IMR-90 (cell line): ENCODE data around the gene GNG2. TPM values are rescaled to one million over a fixed set of nuclear protein-coding genes. Genes with fewer than 3 reads are reported as not detected.
A peak's percentile ranks its signal among the peaks of the same experiment; 100 is the strongest.

Source experiments
- ATAC-seq: fragments of 200-7000 bp; cut with Tn5 transposase; 2 replicates; pipeline ENCODE4 v1.9.1; 2020; ENCODE audit warnings: low read depth, mild to moderate bottlenecking, moderate library complexity
- BruUV-seq: library from RNA; stranded (reverse); fragments of 400-500 nt; replicated peaks from 2 replicates; lab custom pipeline; 2021; lab: Mats Ljungman, UMichigan
- CTCF ChIA-PET: fragments of 300-600 bp; formaldehyde crosslinking; extraction: SDS; loops from one replicate; lab custom pipeline; 2021; ENCODE audit warnings: antibody characterized with exemption; lab: Yijun Ruan, JAX
- POLR2A ChIA-PET: fragments of 300-600 bp; sonication (Branson Sonifier 250); formaldehyde crosslinking; loops from one replicate; lab custom pipeline; 2022; ENCODE audit warnings: antibody characterized with exemption; ENCODE audit not compliant: unreplicated experiment; lab: Charles Lee
- DNase-seq: peaks from one replicate; pipeline ENCODE4 v3.0.0; 2013
- H2AFZ ChIP-seq: replicated peaks from 2 replicates; pipeline ENCODE3; 2013; ENCODE audit warnings: low read length, mild to moderate bottlenecking; ENCODE audit not compliant: poor library complexity
- H2AK5ac ChIP-seq: 2 replicates; pipeline ENCODE4 v1.6.1; 2013; ENCODE audit warnings: low read depth, low read length, inconsistent platforms
- H2AK9ac ChIP-seq: replicated peaks from 2 replicates; pipeline ENCODE3; 2013; ENCODE audit warnings: mild to moderate bottlenecking, low read depth, low read length, moderate library complexity; ENCODE audit not compliant: poor library complexity
- H2BK120ac ChIP-seq: 2 replicates; pipeline ENCODE4 v1.6.1; 2013; ENCODE audit warnings: low read depth, low read length, inconsistent platforms
- H2BK15ac ChIP-seq: 3 replicates; pipeline ENCODE4 v1.6.1; 2013; ENCODE audit warnings: low read depth, low read length, inconsistent platforms
- H2BK20ac ChIP-seq: 2 replicates; pipeline ENCODE4 v1.6.1; 2013; ENCODE audit warnings: low read depth, mild to moderate bottlenecking, inconsistent platforms, low read length, moderate library complexity
- H2BK5ac ChIP-seq: 2 replicates; pipeline ENCODE4 v1.6.1; 2013; ENCODE audit warnings: mild to moderate bottlenecking, low read depth, low read length, inconsistent platforms; ENCODE audit not compliant: poor library complexity, severe bottlenecking
- H3K14ac ChIP-seq: replicated peaks from 2 replicates; pipeline ENCODE4 v1.6.1; 2013; ENCODE audit warnings: low read depth, low read length, inconsistent platforms
- H3K18ac ChIP-seq: 2 replicates; pipeline ENCODE4 v1.6.1; 2013; ENCODE audit warnings: low read depth, low read length, control low read depth
- H3K23ac ChIP-seq: 2 replicates; pipeline ENCODE4 v1.6.1; 2013; ENCODE audit warnings: low read depth, low read length, inconsistent platforms
- H3K27ac ChIP-seq: 2 replicates; pipeline ENCODE4 v1.5.1; 2013; ENCODE audit warnings: mild to moderate bottlenecking, control low read depth, low read length; ENCODE audit not compliant: insufficient read depth
- H3K27me3 ChIP-seq: 2 replicates; pipeline ENCODE4 v1.6.1; 2013; ENCODE audit warnings: low read length; ENCODE audit not compliant: control insufficient read depth, insufficient read depth
- H3K36me3 ChIP-seq: 2 replicates; pipeline ENCODE4 v1.6.1; 2013; ENCODE audit warnings: low read length, mixed read lengths; ENCODE audit not compliant: control insufficient read depth, insufficient read depth
- H3K4ac ChIP-seq: 2 replicates; pipeline ENCODE4 v1.6.1; 2013; ENCODE audit warnings: low read depth, low read length, inconsistent platforms
- H3K4me1 ChIP-seq: 2 replicates; pipeline ENCODE4 v1.6.1; 2013; ENCODE audit warnings: low read length, mixed read lengths; ENCODE audit not compliant: control insufficient read depth, insufficient read depth
- H3K4me2 ChIP-seq: 2 replicates; pipeline ENCODE4 v1.6.1; 2013; ENCODE audit warnings: low read depth, mild to moderate bottlenecking, control low read depth, low read length, moderate library complexity
- H3K4me3 ChIP-seq: 2 replicates; pipeline ENCODE4 v1.5.1; 2013; ENCODE audit warnings: low read depth, mild to moderate bottlenecking, control low read depth, low read length, moderate library complexity; ENCODE audit not compliant: insufficient read depth
- H3K56ac ChIP-seq: 2 replicates; pipeline ENCODE4 v1.6.1; 2013; ENCODE audit warnings: low read length, inconsistent platforms; ENCODE audit not compliant: insufficient read depth; ENCODE audit errors: extremely low read depth
- H3K79me1 ChIP-seq, 2 experiments: 2 replicates each; pipeline ENCODE4 v1.6.1; 2013; ENCODE audit warnings: low read length in 2 of 2, inconsistent platforms in 1 of 2, low read depth in 1 of 2
- H3K9ac ChIP-seq: 2 replicates; pipeline ENCODE4 v1.6.1; 2013; ENCODE audit warnings: low read depth, low read length, control low read depth
- H3K9me1 ChIP-seq: 2 replicates; pipeline ENCODE4 v1.6.1; 2013; ENCODE audit warnings: low read length, inconsistent platforms; ENCODE audit not compliant: insufficient read depth
- H3K9me3 ChIP-seq: 2 replicates; pipeline ENCODE4 v1.6.1; 2013; ENCODE audit warnings: low read length; ENCODE audit not compliant: control insufficient read depth, insufficient read depth
- H4K20me1 ChIP-seq: 2 replicates; pipeline ENCODE4 v1.6.1; 2013; ENCODE audit warnings: low read length, inconsistent platforms; ENCODE audit not compliant: insufficient read depth
- H4K5ac ChIP-seq: 2 replicates; pipeline ENCODE4 v1.6.1; 2013; ENCODE audit warnings: mild to moderate bottlenecking, low read depth, low read length, control low read depth
- H4K8ac ChIP-seq, 2 experiments: 2 replicates each; pipeline ENCODE4 v1.6.1; 2013; ENCODE audit warnings: low read depth in 2 of 2, low read length in 2 of 2, control low read depth in 1 of 2, inconsistent platforms in 1 of 2
- H4K91ac ChIP-seq: 2 replicates; pipeline ENCODE4 v1.6.1; 2013; ENCODE audit warnings: low read depth, low read length, inconsistent platforms; ENCODE audit not compliant: insufficient read depth
- BHLHE40 ChIP-seq: fragments of 150-350 bp; IDR thresholded peaks from 2 replicates; pipeline ENCODE4 v1.6.1; 2016; ENCODE audit warnings: mild to moderate bottlenecking, low read depth, low read length
- FOS ChIP-seq: fragments of 150-350 bp; IDR thresholded peaks from 2 replicates; pipeline ENCODE4 v1.6.1; 2016; ENCODE audit warnings: low read depth, low read length
- MAZ ChIP-seq: IDR thresholded peaks from 2 replicates; pipeline ENCODE4 v1.6.1; 2012; ENCODE audit warnings: low read depth, mild to moderate bottlenecking, low read length, improper control_type of control experiment, moderate library complexity, borderline replicate concordance
- WGBS, 2 experiments: methylation state at CpG; one replicate each; pipeline versions ENCODE4 v1.1.5 to v1.1.7; 2013; ENCODE audit warnings: missing lambda C conversion rate in 2 of 2; ENCODE audit not compliant: insufficient read length in 1 of 2; ENCODE audit errors: extremely low coverage in 2 of 2; 5-methylcytosine and 5-hydroxymethylcytosine counted together
- dilution Hi-C: fragments of 300-500 bp; cut with HindIII; formaldehyde crosslinking; loops from one replicate; pipeline ENCODE4 v1.14.3; 2018; ENCODE audit warnings: low sequenced_read_pairs; ENCODE audit not compliant: unreplicated experiment
- in situ Hi-C: fragments of 300-500 bp; cut with MboI; formaldehyde crosslinking; loops from 3 replicates; pipeline ENCODE4 v1.14.3; 2019; ENCODE audit warnings: low sequenced_read_pairs, inconsistent platforms, mixed read lengths
- intact Hi-C: fragments of 100-400 bp; cut with micrococcal nuclease; formaldehyde crosslinking; loops from 2 replicates; pipeline ENCODE4 v1.10.0; 2022
- polyA plus RNA-seq, 3 experiments: library from polyadenylated mRNA; depleted of rRNA; stranded (reverse); fragments of >200 nt; gene quantifications; 2 replicates each; pipeline ENCODE4 v1.2.3, GENCODE V29; 2012; ENCODE audit warnings: low replicate concordance in 1 of 3
- total RNA-seq: library from RNA; depleted of rRNA; stranded (reverse); fragments of >200 nt; gene quantifications from 2 replicates; pipeline ENCODE4 v1.2.3, GENCODE V29; 2012

Gene GNG2
- total and polyA plus RNA-seq, 2 of the 4 experiments (the other 2 are of a cell fraction) = 13.1 to 14.6 TPM

- ATAC-seq (peak; percentile 96), DNase-seq (peak; percentile 63)
- 0 out of 2 replicates have a peak, but pooled peaks cover 3% of the 10 kb centered on the region for H3K9me1 ChIP-seq
- CTCF ChIA-PET = interaction anchor here (0.9 kb wide), 1 partner anchor 38 kb away, joined by 3 read pairs; no protein-coding TSS in a partner anchor
- in situ Hi-C loops = no loop called here
- H3K79me1 ChIP-seq = 0 out of 4 replicates have a peak, but pooled peaks cover 0 to 2% of the 10 kb centered on the region in 2 experiments
- no peak overlapping the region for H2BK5ac ChIP-seq
- no peaks in the 10 kb centered on the region for H3K27me3 ChIP-seq
- H2AK9ac ChIP-seq = no peak overlapping the region
- no peaks in the 10 kb centered on the region for H3K9me3 ChIP-seq
- intact Hi-C loops = no loop called here
- H4K5ac ChIP-seq = peak overlapping the region; percentile 61; the same call in 1 of the 2 replicates
- 0 out of 2 replicates have a peak overlapping the region, but pooled peaks have one; percentile 18 for H2BK20ac ChIP-seq
- H3K14ac ChIP-seq = peak overlapping the region; percentile 43; the same call in 1 of the 2 replicates
- dilution Hi-C loops = no loop called here
- peaks cover 7% of the 10 kb centered on the region for H3K4me1 ChIP-seq
- H3K4ac ChIP-seq = no peak overlapping the region; the same call in 1 of the 2 replicates
- H2BK120ac ChIP-seq = peak overlapping the region; percentile 1; the same call in 1 of the 2 replicates
- H4K8ac ChIP-seq = peak overlapping the region; percentile 15 to 41; a peak in 2 of 4 replicates
- H3K56ac ChIP-seq = 0 out of 2 replicates have a peak overlapping the region, but pooled peaks have one; percentile 38
- H4K91ac ChIP-seq = 0 out of 2 replicates have a peak overlapping the region, but pooled peaks have one; percentile 25
- TF ChIP-seq BHLHE40 (no peak), MAZ (0 out of 2 replicates have a peak, but pooled peaks have one; percentile 23), FOS (no peak)
- POLR2A ChIA-PET = no interaction called here
- no peak overlapping the region for H2BK15ac ChIP-seq
- H3K18ac ChIP-seq = peak overlapping the region; percentile 69; the same call in 1 of the 2 replicates
- no peaks in the 10 kb centered on the region for H4K20me1 ChIP-seq
- H3K36me3 ChIP-seq = peaks cover 2% of the 10 kb centered on the region; the same call in 1 of the 2 replicates
- peak overlapping the region; percentile 75 for H3K4me2 ChIP-seq
- no peak overlapping the region for H2AK5ac ChIP-seq
- no CpG with 5 or more reads among the region's 6 CpGs for WGBS, 2 experiments
- no peak overlapping the region for H3K9ac ChIP-seq
- H2AFZ ChIP-seq = peak overlapping the region; percentile 26
- BruUV-seq = no TSS peak
- H3K4me3 ChIP-seq = no peak overlapping the region; the same call in 1 of the 2 replicates
- peak overlapping the region; percentile 41; the same call in 1 of the 2 replicates for H3K27ac ChIP-seq
- H3K23ac ChIP-seq = peak overlapping the region; percentile 26; the same call in 1 of the 2 replicates
These were observed 62.2 kb downstream of the GNG2 start for GRCh38 chr14:51922624-51923023.
